ENCODE data around the gene CLIC3. TPM values are rescaled to one million over a fixed set of nuclear protein-coding genes. Genes with fewer than 3 reads are reported as not detected.

Gene CLIC3
- total RNA-seq, 3 donors from 2014 or later (not counting 1 experiment from before 2014, with no cell fraction given): 144 to 286 (median 161) TPM

DNA sequence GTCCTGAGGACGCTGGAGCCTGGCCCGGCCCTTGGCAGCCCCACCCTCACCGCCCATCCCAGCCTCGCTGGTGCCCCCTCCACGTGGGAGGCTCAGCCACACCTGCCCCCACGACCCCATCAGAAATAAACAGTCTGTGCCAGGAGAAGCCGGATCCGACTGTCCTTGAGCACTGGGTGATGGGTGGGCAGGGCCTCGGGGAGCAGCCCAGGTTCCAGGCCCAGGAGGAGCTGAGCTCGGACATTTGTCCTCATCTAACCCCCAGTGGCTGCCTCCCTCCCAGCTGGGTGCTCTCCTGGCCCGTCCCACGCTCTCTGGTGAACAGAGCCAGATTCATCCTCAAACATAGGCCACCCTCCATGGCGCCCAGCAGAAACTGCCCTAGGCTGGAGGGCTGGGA is 23.6 kb downstream of the CLIC3 start:
- Mint-ChIP-seq H3K27ac (peak overlapping the region in 1 of 2 donors; percentile 38), H3K4me3 (no peak overlapping the region), H3K4me1 (peaks cover 6 to 42% of the 10 kb centered on the region in 2 donors), H3K27me3 (ENCODE audit: low read depth in 2 of 2) (no peaks in the 10 kb centered on the region), H3K36me3 (no peaks in the 10 kb centered on the region), H3K9me3 (no peaks in the 10 kb centered on the region)
- 84% methylated on average over 13 of the region's 13 CpGs for WGBS (ENCODE audit: insufficient coverage)
- no peak for DNase-seq
- no peak for ATAC-seq
- Histone ChIP-seq H3K27ac (ENCODE audit: low read length) (no peak overlapping the region), H3K9me3 (ENCODE audit: control insufficient read depth, insufficient read depth, low read length) (no peaks in the 10 kb centered on the region), H3K4me1 (ENCODE audit: control insufficient read depth, insufficient read depth, low read length) (peaks cover 50% of the 10 kb centered on the region), H3K4me3 (ENCODE audit: low read length) (no peak overlapping the region), H3K36me3 (ENCODE audit: control insufficient read depth, insufficient read depth, low read length) (no peaks in the 10 kb centered on the region), H3K27me3 (ENCODE audit: control insufficient read depth, insufficient read depth, low read length) (no peaks in the 10 kb centered on the region)
- intact Hi-C loops (cut with micrococcal nuclease): no loop called here
- TF ChIP-seq, protein P1, sequence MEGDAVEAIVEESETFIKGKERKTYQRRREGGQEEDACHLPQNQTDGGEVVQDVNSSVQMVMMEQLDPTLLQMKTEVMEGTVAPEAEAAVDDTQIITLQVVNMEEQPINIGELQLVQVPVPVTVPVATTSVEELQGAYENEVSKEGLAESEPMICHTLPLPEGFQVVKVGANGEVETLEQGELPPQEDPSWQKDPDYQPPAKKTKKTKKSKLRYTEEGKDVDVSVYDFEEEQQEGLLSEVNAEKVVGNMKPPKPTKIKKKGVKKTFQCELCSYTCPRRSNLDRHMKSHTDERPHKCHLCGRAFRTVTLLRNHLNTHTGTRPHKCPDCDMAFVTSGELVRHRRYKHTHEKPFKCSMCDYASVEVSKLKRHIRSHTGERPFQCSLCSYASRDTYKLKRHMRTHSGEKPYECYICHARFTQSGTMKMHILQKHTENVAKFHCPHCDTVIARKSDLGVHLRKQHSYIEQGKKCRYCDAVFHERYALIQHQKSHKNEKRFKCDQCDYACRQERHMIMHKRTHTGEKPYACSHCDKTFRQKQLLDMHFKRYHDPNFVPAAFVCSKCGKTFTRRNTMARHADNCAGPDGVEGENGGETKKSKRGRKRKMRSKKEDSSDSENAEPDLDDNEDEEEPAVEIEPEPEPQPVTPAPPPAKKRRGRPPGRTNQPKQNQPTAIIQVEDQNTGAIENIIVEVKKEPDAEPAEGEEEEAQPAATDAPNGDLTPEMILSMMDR (IDR thresholded peaks at IDR 0.05): no peak

- TF ChIP-seq, protein P1 (IDR thresholded peaks at IDR 0.05): no peak
- H3K36me3 ChIP-seq (ENCODE audit: control insufficient read depth, insufficient read depth, low read length): no peaks in the 10 kb centered on the region
- intact Hi-C loops (cut with micrococcal nuclease): no loop called here
- Mint-ChIP-seq H3K9me3 (no peaks in the 10 kb centered on the region), H3K27ac (peak overlapping the region in 1 of 2 donors; percentile 38), H3K27me3 (ENCODE audit: low read depth in 2 of 2) (no peaks in the 10 kb centered on the region), H3K4me3 (no peak overlapping the region), H3K36me3 (no peaks in the 10 kb centered on the region), H3K4me1 (peaks cover 6 to 39% of the 10 kb centered on the region in 2 donors)
- 92% methylated on average over 11 of the region's 11 CpGs for WGBS (ENCODE audit: insufficient coverage)
- H3K4me1 ChIP-seq (ENCODE audit: control insufficient read depth, insufficient read depth, low read length): peaks cover 47% of the 10 kb centered on the region
- H3K9me3 ChIP-seq (ENCODE audit: control insufficient read depth, insufficient read depth, low read length): no peaks in the 10 kb centered on the region
- H3K4me3 ChIP-seq (ENCODE audit: low read length): no peak overlapping the region
- H3K27me3 ChIP-seq (ENCODE audit: control insufficient read depth, insufficient read depth, low read length): no peaks in the 10 kb centered on the region
- DNase-seq: no peak
- no peak for ATAC-seq
- no peak overlapping the region for H3K27ac ChIP-seq (ENCODE audit: low read length)
These were observed 24.0 kb downstream of the CLIC3 start for GRCh38 chr9:136972335-136972734.

- H3K36me3 ChIP-seq (ENCODE audit: control insufficient read depth, insufficient read depth, low read length): no peaks in the 10 kb centered on the region
- peaks cover 46% of the 10 kb centered on the region for H3K4me1 ChIP-seq (ENCODE audit: control insufficient read depth, insufficient read depth, low read length)
- no peak overlapping the region for H3K4me3 ChIP-seq (ENCODE audit: low read length)
- 85% methylated on average over 14 of the region's 14 CpGs for WGBS (ENCODE audit: insufficient coverage)
- ATAC-seq (no peak), DNase-seq (no peak)
- TF ChIP-seq, protein P1 (IDR thresholded peaks at IDR 0.05): no peak
- Mint-ChIP-seq H3K36me3 (no peaks in the 10 kb centered on the region), H3K4me3 (no peak overlapping the region), H3K9me3 (no peaks in the 10 kb centered on the region), H3K27me3 (ENCODE audit: low read depth in 2 of 2) (no peaks in the 10 kb centered on the region), H3K4me1 (peaks cover 6 to 34% of the 10 kb centered on the region in 2 donors), H3K27ac (no peak overlapping the region)
- H3K9me3 ChIP-seq (ENCODE audit: control insufficient read depth, insufficient read depth, low read length): no peaks in the 10 kb centered on the region
- H3K27ac ChIP-seq (ENCODE audit: low read length): no peak overlapping the region
- H3K27me3 ChIP-seq (ENCODE audit: control insufficient read depth, insufficient read depth, low read length): no peaks in the 10 kb centered on the region
- intact Hi-C loops (cut with micrococcal nuclease): no loop called here
These were observed 24.6 kb downstream of the CLIC3 start for GRCh38 chr9:136971746-136972145.

GRCh38 chr9:136970361-136970760 is 26.0 kb downstream of the CLIC3 start:
- Histone ChIP-seq H3K36me3 (ENCODE audit: control insufficient read depth, insufficient read depth, low read length) (no peaks in the 10 kb centered on the region), H3K9me3 (ENCODE audit: control insufficient read depth, insufficient read depth, low read length) (no peaks in the 10 kb centered on the region), H3K27me3 (ENCODE audit: control insufficient read depth, insufficient read depth, low read length) (no peaks in the 10 kb centered on the region), H3K4me3 (ENCODE audit: low read length) (no peak overlapping the region), H3K27ac (ENCODE audit: low read length) (no peak overlapping the region), H3K4me1 (ENCODE audit: control insufficient read depth, insufficient read depth, low read length) (peaks cover 45% of the 10 kb centered on the region)
- 70% methylated on average over 11 of the region's 11 CpGs for WGBS (ENCODE audit: insufficient coverage)
- Mint-ChIP-seq H3K36me3 (no peaks in the 10 kb centered on the region), H3K27me3 (ENCODE audit: low read depth in 2 of 2) (no peaks in the 10 kb centered on the region), H3K27ac (no peak overlapping the region), H3K4me3 (no peak overlapping the region), H3K4me1 (peaks cover 14 to 31% of the 10 kb centered on the region in 2 donors), H3K9me3 (no peaks in the 10 kb centered on the region)
- TF ChIP-seq, protein P1 (IDR thresholded peaks at IDR 0.05): no peak
- intact Hi-C loops (cut with micrococcal nuclease): no loop called here
- DNase-seq (no peak), ATAC-seq (no peak)
